Stimulated activated CD4-positive, alpha-beta T cell treated with anti-CD3 and anti-CD28 coated beads, TNF-alpha, amount 100 ng/mL, for 1 hour (primary cell): Measurements from ENCODE around the gene HDAC11.
"Not testable (repeated sequence)": the region's sequence is repeated elsewhere in the genome, so short reads cannot be mapped to it uniquely, and the experiment has no call there.

Experiments used
- DNase-seq, 3 donors: peaks; one replicate each; pipeline ENCODE4 v3.0.0-alpha.2; 2020; ENCODE audit warnings: low read depth in 3 of 3, low spot score in 1 of 3

The HDAC11 gene

DNA sequence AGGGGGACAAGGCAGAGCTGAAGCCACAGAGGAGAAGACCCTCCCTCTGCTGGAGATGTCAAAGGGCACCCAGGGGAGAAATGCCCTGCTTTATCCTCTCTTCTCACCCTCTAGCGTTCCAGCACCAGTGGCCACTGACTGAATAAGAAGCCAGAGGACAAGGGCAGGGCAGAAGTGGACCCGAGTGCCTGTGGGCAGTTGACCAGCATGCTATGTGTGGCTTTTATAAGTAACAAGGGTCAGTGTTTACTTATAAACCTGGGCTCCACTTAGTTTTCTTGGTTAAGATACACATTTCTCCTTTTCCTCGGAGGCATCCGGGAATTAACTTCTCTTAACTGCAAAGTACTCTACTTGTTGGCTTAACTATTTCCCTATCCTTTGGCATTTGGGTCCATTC is 13.3 kb upstream of the HDAC11 start:
- no peak for DNase-seq

DNA sequence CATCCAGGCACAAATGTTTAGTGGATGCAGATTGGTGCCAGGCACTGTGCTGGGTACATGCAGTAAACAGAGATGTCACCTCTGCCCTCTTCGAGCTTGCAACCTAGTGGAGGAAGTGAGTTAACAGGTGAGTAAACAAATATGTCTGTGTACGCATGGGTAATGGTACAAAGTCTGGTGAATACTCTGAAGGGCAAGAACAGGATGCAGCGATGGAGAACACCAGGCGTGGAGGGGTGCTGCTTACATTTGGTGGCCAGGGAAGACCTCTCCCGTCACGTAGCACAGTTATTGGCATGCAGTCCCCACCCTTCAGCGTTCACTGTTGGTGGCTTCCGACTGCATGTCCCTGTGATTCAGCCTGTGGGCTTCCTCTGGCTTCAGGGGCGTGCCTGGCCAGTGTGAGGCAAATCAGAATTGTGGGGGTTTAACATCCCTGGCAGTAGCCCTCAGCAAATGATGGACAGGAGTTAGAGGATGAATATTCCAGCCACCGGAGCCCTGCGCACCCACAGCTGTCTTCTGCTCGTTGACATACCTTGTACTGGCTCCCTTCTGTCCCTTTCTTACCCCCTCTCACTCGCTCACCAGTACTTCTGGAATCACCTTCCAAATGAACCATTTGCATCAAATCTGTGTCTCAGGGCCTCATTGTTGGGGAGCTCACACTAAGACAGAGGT is 9.1 kb upstream of the HDAC11 start:
- DNase-seq, result no peak

DNA sequence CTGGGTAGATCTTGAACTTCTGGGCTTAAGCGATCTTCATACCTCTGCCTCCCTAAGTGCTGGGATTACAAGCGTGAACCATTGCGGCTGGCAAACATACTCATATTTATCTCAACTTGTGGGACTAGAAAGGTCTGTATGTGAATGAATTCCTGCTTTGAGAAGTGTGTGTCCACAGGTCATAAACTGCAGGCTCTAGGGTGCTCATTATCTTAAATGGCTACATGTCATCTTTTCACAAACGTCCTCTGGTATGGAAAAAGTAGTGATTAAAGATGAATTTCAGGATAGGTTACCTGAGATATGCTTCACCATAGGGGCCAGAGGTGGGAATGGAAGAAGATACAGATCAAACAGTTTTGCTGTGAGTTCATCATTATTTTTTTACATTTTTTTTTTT is 7.8 kb upstream of the HDAC11 start:
- no peak for DNase-seq

DNA sequence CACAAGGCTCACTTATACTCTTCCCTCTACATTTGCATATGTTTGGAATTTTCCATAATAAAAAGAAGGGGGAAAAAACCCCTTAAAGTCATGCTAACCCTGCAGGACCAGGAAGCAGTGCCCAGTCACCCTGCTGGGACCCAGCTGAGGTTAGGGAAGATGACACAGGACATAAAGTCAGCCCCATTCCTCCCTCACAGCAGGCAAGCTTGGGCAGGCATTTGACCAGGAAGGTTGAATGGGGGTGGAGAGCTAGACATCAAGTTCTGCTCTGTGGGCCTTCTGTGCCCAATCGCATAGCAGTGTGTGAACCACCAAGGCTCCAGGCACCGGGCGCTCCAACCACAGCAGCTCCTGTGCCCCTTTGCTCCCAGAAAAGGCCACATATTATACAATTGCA is 7.1 kb upstream of the HDAC11 start:
- no peak for DNase-seq

DNA sequence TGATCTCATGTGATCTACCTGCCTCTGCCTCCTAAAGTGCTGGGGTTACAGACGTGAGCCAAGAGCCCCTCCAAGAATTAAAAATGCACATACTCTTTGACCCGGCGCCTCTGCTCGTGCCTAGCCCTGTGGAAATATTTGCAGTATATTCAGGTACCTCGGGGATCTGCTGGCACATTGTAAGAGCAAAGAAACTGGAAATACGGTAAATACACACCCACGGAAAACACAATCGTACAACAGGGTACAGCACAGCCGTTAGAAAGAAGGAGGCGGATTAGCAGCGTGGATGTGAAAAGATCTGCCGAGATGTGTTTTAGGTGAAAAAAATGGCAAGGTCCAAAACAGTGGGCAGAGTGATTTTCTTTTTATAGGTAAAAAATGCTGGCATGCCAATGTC is 6.1 kb upstream of the HDAC11 start:
- DNase-seq, result no peak

DNA sequence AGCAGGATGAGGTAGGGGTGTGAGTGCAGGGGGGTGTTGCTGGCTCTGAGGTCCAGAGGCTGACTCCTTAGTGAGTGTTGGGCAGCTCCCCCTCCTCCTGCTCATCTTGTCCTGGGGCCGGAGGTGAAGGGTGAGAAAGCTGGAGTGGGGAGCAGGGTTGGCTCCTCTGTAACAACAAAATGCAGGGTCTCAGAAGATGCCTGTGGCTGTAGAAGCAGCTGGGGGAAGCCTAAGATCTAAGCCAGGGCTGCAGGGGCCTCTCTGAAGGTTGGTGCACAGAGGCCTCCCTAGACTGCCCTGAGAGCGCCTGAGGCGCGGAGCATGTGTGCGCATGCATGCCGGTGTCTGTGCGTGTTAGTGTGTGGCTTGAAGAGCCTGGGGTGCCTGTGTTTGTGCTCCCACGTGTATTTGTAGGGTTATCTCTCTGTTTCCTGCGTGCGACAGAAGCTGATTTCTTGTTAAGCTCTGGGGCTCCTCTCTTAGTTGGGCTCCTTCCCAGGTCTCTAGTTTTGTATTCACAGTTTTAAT is 5.3 kb upstream of the HDAC11 start:
- no peak for DNase-seq

DNA sequence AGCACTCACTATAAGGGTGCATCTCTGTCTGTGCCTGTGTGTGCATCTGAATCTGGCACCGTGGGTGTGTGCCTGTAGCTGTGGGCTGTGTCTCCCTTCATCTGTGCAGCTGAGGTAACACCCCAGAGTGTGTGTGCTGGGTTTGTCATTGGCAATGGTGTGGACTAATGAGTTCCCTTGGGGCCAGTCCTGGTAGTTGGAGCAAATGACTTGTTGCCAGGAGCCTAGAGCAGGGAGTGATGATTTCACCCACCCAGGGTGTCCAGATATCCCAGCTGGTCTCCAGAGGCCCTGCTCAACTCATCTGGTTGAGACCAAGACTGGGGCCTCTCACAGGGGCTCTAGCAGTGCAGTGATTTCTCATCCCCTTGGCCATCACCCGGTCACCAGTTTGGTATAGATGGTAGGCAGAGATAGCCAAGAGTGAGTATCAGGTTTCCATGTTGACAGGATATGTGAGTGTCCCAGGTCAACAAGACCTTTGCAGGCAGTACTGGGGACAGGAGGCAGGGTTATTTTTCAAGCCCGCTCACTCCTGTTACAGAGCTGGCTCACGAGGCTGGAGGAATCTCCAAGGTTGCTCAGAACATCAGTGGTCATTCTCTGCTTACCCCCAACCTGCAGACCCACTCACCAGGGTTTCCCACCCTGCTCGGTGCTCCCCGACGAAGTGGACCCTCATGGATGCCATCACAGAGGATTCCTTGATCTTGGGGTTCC is 4.1 kb upstream of the HDAC11 start:
- DNase-seq, result no peak

DNA sequence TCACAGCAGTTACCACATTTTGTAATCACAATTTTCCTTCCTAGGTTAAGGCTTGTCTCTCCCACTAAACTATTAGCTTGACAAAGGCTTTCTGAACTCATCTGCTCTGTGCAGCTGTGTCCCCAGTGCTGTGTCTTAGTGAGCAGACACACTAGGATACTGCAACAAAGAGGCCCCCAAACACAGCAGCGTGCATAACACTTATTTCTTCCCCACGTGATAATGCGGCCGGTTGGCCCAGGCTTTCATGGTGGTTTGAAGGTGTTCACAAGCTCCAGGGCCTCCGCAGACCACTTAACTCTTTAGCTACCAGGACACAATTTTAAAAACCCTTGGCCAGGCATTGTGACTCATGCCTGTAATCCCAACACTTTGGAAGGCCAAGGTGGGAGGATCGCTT is 2.2 kb upstream of the HDAC11 start:
- no peak for DNase-seq

DNA sequence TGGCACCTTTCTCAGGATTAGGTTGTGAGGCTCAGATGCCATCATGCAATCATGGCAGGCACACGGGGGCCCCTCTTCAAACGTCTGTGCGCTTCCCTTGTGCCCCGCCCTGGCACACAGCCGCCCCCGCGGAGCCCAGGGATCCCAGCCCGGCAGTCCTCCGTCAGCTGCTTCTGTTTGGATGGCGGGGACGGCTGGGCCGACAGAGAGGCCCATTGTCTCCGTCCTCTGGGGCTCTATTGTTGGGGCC is 849 bp upstream of the HDAC11 start:
- DNase-seq, result peak in 1 of 3 donors; percentile 22

DNA sequence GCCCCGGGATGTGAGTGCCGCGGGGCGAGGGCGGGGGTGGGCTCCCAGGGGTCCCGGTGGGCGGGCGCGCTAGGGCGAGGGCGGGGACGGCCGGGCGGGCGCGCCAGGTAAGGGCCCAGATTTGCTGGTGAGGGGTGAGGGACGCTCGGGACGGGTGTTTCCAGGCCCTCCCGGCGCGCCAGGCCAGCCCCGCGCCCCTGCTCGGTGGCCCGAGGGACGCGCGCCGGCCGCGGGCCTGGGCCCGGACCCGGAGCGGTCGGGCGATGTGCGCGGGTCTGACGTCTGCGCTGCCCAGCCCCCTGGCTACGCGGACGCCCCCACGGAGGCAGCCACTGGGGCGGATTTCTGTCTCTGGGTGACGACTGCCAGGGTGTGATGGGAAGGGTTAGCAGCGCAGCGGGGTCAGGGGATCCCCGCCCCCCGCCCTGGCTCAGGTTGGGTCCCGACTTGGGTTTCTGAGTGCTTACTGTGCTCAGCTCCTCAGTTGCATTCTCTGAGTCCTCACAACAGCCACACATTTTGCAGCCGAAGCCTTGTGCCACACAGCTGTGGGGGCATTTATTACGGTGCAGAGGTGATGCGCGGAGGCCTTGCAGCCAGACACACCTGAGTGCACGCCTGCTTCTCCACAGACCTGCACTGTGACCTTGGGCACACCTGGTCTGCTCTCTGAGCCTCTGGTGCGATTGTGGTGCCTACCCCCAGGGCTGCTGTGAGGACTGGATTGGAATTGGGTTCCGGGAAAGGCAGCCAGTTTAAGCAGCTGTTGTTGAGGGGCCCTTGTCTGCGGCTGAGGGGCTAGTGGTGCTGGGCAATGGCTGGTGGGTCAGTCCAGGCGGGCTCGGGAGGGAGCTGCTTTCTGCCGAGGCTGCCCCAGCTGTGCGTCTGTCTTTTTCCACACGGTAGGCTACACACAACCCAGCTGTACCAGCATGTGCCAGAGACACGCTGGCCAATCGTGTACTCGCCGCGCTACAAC is 523 bp downstream of the HDAC11 start:
- no peak for DNase-seq

DNA sequence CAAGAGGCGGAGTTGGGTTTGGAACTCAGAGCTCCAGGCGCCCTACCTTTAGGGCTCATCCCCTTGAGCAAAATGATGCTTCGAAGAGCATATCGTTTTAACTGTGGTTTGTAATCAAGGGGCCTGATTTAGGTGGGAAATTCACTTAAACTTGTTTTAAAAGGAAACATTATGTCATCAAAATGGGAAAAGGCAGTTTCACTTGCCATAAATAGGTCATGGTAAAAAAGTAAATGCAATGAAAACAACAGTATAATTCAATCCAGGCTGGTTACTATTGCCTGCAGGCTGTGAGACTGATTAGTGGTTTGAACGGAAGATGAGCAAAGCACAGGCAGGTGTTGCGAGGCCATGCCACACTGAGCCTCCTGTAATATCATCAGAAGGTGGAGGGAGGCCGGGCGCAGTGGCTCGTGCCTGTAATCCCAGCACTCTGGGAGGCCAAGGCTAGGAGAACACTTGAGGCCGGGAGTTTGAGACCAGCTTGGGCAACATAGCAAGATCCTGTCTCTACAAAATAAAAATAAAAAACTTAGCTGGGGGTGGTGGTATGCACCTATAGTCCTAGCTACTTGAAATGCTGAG is 2.1 kb downstream of the HDAC11 start:
- DNase-seq, result no peak

DNA sequence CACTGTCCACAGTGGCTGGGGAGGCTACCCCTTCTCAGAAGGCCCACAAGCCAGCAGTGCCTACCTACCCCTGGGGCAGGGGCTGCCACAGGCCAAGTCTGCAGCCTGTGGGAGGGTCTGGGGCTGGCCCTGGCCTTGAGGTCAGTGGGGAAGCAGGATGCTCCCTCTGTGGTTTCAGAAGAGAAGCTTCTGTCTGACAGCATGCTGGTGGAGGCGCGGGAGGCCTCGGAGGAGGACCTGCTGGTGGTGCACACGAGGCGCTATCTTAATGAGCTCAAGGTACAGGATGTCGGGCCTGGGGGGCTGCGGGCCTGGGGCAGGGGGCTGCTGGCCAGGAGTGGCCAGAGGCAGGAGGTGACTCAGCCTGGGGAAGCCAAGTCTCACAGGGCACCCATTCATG is 3.2 kb downstream of the HDAC11 start:
- no peak for DNase-seq

DNA sequence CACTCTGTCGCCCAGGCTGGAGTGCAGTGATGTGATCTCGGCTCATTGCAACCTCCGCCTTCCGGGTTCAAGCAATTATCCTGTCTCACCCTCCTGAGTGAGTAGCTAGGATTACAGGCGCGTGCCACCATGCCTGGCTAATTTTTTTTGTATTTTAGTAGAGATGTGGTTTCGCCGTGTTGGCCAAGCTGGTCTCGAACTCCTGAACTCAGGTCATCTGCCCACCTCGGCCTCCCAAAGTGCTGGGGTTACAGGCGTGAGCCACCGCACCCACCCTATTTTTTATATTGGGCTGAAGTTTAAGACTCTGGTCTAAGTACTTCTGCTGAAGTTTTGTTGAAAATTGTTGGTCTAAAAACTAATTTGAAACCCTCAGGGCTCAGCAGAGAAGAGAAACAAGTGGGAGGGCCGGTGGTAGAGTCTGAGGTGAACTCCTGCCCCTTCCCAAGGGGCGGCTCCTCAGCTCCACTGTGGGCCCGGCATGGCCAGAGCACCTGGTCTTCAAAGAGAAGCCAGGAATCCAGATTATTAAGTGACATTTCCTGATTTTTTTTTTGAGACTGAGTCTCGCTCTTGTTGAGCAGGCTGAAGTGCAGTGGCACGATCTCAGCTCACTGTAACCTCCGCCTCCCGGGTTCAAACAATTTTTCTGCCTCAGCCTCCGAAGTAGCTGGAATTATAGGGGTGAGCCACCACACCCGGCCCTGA is 4.0 kb downstream of the HDAC11 start:
- no peak for DNase-seq

DNA sequence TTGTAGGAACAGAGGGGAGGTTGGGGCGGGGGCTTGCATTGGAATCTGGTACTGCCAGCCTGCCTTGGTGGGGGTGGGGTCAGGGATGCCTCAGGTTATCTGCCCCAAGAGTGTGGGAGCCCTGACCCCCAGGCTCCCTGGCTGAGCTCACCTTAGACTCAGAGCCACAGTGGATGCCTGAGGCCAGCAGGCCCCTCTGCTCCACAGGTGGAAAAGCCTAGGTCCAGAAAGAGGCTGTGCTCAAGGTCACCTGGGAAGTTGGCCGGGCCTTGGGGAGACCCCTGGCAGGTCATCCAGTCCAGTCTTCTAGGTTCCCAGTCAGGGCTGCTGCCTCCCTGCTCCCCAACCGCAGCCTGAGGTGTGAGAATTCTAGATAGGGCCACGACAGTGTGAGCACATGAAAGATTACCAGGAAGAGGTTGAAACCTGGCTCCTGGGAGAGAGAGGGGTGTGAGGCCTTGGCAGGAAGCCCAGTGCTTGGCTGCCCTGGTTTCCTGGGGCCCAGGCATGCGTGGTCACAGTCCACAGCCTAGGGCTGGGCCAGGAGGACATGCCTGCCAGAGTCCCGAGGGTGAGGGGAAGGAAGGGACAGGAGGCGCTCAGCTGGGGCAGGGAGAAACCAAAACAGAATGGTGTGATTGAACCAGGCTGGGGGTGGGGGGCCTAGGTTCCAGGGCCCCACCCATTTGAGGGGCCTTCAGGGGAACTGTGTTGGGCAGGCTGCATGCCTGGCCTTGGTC is 4.9 kb downstream of the HDAC11 start:
- no peak for DNase-seq

DNA sequence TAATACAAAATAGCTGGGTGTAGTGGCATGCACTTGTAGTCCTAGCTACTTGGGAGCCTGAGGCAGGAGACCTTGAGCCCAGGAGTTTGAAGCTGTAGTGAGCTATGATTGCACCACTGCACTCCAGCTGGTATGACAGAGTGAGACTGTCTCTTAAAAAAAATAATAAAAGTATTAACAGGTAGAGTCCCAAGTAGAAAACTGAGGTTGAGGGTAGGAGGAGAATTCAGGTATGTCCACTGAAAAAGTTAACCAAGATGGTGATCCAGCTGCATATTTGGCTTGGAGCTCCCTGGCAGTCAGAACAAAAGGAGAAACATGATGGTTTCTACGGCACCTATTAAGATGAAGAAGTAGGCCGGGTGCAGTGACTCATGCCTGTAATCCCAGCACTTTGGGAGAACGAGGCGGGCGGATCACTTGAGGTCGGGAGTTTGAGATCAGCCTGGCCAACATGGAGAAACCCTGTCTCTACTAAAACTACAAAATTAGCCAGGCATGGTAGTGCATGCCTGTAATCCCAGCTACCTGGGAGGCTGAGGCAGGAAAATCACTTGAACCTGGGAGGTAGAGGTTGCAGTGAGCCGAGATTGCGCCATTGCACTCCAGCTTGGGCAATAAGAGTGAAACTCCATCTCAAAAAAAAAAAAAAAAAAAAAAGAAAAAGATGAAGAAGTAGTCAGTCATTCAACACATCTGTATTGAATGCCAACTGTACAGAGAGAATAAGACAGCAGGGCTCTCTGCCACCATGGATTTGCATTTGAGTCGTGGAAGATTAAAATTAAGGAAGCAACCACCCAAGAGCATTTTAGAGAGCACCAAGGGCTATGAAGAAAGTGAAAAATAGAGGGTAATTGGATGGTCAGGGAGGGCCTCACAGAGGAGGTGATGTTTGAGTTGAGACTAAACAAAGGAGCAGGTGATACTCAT is 5.8 kb downstream of the HDAC11 start:
- not testable (repeated sequence) for DNase-seq

DNA sequence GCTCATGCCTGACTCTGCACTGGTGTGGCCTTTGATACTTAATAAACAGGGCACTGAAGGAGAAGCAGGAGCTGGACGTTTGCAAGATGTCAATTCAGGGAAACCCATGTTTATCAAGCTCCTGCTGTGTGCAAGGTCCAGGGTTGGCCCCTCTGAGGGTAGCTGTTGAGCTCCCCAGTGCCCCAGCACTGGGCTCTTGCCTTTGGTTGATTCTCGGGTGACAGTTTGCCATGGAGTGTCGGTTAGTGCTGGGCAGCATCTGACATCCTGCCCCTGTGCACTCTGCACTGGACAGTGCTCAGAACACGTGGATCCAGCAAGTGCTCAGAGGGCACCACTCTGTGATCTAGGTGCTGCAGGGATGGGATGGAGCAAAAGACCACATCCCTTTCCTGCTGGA is 7.3 kb downstream of the HDAC11 start:
- DNase-seq, result no peak

DNA sequence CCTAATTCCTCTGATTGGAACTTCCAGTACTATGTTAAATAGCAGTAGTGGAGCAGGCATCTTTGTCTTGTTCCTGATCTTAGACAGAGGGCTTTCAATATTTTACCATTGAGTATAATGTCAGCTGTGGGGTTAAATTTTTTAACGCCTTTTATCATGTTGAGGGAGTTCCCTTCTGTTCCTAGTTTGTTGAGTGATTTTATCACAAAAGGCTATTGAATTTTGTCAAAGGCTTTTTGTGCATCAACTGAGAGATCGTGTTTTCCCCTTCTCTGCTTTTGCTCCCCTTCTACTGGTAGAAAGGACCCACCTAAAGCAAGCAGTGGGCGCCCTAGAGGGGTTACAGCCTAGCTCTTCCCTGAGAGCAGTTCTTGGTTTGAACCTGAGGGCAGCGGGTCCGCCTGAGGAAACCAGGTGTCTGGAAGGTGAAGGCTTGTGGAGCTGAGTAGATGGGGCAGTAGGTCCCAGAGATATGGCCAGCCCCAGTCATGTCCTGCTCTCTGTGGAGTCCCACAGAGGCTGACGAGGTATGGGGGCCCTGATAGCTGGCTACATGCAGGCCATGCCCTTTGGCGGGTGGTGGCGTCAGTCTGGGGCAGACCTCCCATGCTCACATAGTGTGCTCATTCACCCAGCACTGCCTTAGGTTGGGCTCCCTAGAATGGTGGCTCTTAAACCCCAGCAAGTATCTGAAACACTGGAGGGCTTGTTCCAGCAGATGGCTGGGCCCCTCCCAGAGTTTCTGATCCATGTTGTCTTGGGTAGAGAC is 11.3 kb downstream of the HDAC11 start:
- no peak for DNase-seq

DNA sequence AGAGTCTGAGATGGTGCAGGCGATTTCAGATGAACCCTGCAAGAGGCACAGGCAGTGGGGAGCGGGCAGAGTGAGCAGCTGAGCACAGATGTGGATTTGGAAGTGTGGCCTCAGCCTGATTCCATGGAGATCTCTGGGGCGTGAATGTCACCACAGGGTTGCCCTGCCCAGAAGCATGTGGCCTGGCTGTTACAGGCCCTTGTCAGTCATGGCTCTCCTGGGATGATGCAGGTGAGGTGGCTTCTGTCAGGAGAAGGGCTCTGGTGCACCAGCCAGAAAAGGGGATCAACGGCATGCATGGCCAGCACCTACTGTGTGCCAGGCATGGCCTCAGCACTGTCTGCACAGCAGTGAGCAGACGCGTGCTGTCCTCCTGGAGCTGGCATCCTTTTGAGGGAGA is 11.9 kb downstream of the HDAC11 start:
- DNase-seq, result no peak
